ENCODE data around the gene HIBCH.

- TF ChIP-seq POLR2A (IDR thresholded peaks at IDR 0.05; ENCODE audit: low read depth, low read length) (no peak), POLR2AphosphoS5 (IDR thresholded peaks at IDR 0.05; ENCODE audit: low read depth, low read length) (no peak), TAF1 (IDR thresholded peaks at IDR 0.05; ENCODE audit: low read depth, low read length) (no peak), SPI1 (IDR thresholded peaks at IDR 0.05; ENCODE audit: low read depth, low read length) (no peak)
Measured at GRCh38 chr2:190303647-190304046, 16.0 kb downstream of the HIBCH start.

Measured in GM12891 (cell line).